Measurements from ENCODE around the gene FARP2.

DNA sequence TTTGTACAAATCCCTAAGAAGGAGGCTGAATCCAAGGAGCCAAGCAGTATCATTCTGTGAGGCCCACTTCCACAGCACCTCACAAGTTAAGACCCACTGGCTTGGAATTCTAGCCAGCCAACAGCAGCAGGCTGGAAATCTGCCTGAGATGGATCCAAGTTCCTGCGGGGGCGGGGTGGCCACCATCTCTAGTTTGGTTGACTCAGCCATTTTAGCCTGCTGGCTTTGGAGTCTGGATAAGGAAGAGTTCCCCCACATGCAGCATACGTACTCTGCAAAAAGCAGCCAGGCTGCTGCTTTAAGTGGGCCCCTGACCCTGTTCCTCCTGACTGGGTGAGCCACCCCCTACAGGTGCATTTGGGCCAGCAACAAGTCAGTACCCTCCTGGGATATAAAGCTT lies 65.2 kb downstream of the FARP2 start:
- TF ChIP-seq, protein P1, sequence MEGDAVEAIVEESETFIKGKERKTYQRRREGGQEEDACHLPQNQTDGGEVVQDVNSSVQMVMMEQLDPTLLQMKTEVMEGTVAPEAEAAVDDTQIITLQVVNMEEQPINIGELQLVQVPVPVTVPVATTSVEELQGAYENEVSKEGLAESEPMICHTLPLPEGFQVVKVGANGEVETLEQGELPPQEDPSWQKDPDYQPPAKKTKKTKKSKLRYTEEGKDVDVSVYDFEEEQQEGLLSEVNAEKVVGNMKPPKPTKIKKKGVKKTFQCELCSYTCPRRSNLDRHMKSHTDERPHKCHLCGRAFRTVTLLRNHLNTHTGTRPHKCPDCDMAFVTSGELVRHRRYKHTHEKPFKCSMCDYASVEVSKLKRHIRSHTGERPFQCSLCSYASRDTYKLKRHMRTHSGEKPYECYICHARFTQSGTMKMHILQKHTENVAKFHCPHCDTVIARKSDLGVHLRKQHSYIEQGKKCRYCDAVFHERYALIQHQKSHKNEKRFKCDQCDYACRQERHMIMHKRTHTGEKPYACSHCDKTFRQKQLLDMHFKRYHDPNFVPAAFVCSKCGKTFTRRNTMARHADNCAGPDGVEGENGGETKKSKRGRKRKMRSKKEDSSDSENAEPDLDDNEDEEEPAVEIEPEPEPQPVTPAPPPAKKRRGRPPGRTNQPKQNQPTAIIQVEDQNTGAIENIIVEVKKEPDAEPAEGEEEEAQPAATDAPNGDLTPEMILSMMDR (conservative IDR thresholded peaks at IDR 0.05; ENCODE audit: low read depth in 2 of 2), result no peak
- no peak for TF ChIP-seq POLR2AphosphoS5 (IDR thresholded peaks at IDR 0.05; ENCODE audit: low read depth)
- no peak for TF ChIP-seq JUNB (IDR thresholded peaks at IDR 0.05; ENCODE audit: unreplicated experiment)
- TF ChIP-seq EZH2phosphoT487 (IDR thresholded peaks at IDR 0.05; ENCODE audit: unreplicated experiment), result no peak
- TF ChIP-seq, protein P2, sequence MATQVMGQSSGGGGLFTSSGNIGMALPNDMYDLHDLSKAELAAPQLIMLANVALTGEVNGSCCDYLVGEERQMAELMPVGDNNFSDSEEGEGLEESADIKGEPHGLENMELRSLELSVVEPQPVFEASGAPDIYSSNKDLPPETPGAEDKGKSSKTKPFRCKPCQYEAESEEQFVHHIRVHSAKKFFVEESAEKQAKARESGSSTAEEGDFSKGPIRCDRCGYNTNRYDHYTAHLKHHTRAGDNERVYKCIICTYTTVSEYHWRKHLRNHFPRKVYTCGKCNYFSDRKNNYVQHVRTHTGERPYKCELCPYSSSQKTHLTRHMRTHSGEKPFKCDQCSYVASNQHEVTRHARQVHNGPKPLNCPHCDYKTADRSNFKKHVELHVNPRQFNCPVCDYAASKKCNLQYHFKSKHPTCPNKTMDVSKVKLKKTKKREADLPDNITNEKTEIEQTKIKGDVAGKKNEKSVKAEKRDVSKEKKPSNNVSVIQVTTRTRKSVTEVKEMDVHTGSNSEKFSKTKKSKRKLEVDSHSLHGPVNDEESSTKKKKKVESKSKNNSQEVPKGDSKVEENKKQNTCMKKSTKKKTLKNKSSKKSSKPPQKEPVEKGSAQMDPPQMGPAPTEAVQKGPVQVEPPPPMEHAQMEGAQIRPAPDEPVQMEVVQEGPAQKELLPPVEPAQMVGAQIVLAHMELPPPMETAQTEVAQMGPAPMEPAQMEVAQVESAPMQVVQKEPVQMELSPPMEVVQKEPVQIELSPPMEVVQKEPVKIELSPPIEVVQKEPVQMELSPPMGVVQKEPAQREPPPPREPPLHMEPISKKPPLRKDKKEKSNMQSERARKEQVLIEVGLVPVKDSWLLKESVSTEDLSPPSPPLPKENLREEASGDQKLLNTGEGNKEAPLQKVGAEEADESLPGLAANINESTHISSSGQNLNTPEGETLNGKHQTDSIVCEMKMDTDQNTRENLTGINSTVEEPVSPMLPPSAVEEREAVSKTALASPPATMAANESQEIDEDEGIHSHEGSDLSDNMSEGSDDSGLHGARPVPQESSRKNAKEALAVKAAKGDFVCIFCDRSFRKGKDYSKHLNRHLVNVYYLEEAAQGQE (IDR thresholded peaks at IDR 0.05; ENCODE audit: unreplicated experiment), result no peak
- no peak for TF ChIP-seq ZNF114 (CRISPR knock-in tag; IDR thresholded peaks at IDR 0.05)
- TF ChIP-seq EZH2 (IDR thresholded peaks at IDR 0.05; ENCODE audit: low read depth, unreplicated experiment), result no peak
- no peak for TF ChIP-seq CREB1 (CRISPR knock-in tag; IDR thresholded peaks at IDR 0.05; ENCODE audit: low read depth)
- no peak for TF ChIP-seq NANOG (IDR thresholded peaks at IDR 0.05; ENCODE audit: borderline replicate concordance)

Measured in GM23338 (cell line).